GM18870 (cell line): ENCODE results near the gene MED12L.

Source experiments
- ATAC-seq: cut with Tn5 transposase; IDR thresholded peaks from one replicate; pipeline ENCODE4 v1.9.1; 2021; ENCODE audit warnings: moderate library complexity; ENCODE audit not compliant: unreplicated experiment

Gene MED12L

GRCh38 chr3:151281671-151282324 lies 196.3 kb downstream of the MED12L start:
- ATAC-seq = no peak

GRCh38 chr3:151282921-151283320 lies 197.5 kb downstream of the MED12L start:
- ATAC-seq = no peak

DNA sequence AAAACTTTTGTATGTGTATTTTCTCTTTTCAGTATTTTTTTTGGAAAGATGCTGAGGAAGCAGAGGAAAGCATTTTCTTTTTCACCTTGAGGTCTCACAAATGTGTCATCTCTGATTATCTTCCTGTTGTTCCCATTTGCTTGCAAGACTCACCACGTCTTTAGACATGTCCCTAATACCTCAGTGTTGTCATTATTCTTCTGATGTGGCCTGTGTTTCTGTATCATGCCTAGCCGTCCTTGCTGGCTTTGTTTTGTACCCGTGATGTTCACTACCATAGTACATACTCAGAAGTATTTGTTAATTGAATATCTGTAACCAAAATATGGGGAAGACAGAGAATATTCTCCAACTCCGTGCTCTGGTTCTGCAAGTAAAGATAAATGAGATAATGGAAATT lies 197.9 kb downstream of the MED12L start:
- no peak for ATAC-seq

- ATAC-seq = no peak
Measured at GRCh38 chr3:151283907-151284461, 198.5 kb downstream of the MED12L start.

DNA sequence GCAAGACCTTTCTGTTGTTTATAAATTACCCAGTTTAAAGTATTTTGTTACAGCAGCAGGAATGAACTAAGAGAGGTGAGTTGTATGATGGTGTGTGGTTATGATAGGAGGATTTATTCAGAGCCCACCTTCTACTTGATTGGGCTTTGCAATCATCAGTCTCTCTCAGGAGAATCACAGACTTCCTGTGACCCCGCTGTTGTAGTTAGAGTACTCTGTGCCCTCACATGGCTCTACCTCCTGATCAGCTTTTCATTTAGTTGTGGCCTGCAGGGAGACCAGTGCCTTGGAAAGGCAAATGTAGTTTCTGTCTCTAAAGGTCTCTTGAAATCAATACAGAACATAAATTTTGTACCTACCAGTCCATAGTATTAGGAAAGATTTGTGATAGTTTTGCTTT lies 200.5 kb downstream of the MED12L start:
- no peak for ATAC-seq

DNA sequence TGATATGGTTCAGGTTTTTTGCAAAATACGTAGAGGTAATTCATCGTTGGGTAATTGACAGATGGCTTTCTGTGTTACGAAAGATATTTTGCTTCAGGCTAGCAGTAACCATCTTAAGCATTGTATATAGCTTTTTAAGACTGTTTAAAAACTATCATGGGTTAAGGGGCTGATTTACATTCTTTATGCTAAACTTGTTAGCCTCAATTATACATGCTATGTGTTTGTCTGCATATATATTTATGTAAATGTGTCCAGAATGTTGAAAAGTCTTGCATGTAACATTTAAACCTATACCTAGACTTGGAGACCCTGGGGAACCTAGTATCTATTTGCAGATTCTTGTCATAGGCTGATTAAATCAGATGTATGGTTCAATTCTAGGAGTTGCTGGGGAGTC lies 204.0 kb downstream of the MED12L start:
- no peak for ATAC-seq

- no peak for ATAC-seq
Measured at GRCh38 chr3:151290673-151291072, 205.2 kb downstream of the MED12L start.

DNA sequence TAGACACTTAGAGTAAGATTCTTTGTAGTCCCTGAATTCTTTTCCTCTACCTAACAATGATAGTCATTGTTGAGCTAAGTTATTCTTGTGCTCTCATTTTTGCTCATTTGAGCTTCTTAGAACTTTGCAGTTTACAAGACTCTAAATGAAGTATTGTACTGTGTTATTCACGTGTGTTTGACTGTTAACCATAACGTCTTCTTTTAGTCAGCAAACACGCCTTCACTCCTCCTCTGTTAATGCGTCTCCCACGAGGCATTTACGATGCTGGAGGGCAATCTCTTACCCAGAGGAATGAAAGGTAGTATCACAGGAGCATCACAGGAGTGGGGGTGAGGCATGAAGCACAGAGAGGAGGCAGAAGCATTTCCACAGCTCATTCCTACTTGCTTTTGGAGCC lies 207.7 kb downstream of the MED12L start:
- no peak for ATAC-seq

GRCh38 chr3:151296226-151296625 lies 210.8 kb downstream of the MED12L start:
- no peak for ATAC-seq

GRCh38 chr3:151297429-151297828 lies 212.0 kb downstream of the MED12L start:
- ATAC-seq = no peak

GRCh38 chr3:151299006-151299405 lies 213.5 kb downstream of the MED12L start:
- no peak for ATAC-seq

GRCh38 chr3:151300539-151300938 lies 215.1 kb downstream of the MED12L start:
- no peak for ATAC-seq

DNA sequence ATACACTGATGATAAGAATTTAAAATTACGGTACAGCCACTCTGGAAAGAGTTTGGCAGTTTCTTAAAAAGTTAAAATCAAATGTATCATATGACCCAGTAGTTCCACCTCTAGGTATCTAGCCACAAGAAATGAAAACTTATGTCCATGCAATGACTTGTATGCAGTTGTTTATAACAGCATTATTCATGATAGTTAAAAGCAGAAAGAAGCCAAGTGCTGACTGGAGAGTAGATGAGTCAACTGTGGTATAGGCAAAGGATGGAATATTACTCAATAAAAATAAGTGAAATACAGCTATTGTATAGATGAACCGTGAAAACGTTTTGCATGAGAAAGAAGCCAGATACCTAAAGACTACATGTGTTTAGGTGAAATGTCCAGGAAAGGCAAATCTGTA lies 216.3 kb downstream of the MED12L start:
- no peak for ATAC-seq

DNA sequence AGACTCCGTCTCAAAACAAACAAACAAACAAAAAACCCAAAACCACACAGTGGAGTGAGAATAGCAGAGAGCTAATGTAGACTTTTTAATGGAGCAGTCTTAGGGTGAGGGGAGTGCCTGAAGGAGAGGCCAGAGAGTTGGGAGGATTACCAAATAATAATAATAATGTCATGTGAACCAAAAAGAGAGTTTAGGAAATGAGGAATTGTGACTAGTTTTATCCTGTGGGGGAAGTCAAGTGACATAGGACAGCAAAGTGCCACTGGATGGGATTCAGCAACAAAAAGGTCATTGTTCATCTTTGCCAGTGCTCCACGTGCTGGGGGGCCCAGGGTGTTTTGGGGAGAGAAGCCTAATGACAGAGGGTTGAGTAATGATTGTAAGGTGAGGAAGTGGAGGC lies 218.3 kb downstream of the MED12L start:
- ATAC-seq = no peak

GRCh38 chr3:151305060-151305774 lies 219.8 kb downstream of the MED12L start:
- no peak for ATAC-seq

DNA sequence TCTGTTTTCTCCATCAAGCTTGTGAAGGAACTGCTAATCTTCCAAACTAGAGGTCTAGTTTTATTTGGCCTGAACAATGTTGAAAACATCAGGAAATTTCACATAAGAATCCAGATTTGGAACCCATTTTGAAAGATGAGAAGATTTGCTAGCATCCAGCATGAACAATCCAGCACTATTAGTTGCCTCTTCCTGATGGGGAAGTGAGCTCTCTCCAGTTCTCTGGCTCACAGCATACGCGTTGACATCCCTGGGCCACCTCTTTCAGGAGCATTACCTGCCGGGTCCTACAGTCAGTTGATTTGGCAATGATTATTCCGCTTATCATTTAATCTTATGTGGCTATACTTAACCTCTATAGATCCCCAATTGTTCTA lies 220.3 kb downstream of the MED12L start:
- no peak for ATAC-seq

- ATAC-seq = no peak
Measured at GRCh38 chr3:151306168-151306810, 220.8 kb downstream of the MED12L start.

DNA sequence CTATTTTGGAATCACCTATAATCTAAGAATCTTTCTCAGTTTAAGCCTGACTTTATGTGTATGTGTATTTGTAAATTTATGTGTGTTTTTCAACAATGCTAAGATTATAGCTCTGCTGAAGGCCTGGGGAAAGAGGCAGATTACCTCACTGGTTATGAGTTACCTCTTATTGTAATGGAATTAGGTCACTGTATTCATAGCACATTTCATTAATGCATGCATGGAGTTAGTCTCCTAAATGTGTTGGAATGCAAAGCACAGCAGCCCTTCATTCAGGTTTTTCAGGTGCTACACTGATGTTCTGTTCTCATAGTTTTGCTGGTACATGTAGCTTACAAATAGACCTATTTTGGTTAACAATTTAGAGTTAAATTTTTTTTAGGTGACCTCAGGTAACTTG lies 221.7 kb downstream of the MED12L start:
- no peak for ATAC-seq

DNA sequence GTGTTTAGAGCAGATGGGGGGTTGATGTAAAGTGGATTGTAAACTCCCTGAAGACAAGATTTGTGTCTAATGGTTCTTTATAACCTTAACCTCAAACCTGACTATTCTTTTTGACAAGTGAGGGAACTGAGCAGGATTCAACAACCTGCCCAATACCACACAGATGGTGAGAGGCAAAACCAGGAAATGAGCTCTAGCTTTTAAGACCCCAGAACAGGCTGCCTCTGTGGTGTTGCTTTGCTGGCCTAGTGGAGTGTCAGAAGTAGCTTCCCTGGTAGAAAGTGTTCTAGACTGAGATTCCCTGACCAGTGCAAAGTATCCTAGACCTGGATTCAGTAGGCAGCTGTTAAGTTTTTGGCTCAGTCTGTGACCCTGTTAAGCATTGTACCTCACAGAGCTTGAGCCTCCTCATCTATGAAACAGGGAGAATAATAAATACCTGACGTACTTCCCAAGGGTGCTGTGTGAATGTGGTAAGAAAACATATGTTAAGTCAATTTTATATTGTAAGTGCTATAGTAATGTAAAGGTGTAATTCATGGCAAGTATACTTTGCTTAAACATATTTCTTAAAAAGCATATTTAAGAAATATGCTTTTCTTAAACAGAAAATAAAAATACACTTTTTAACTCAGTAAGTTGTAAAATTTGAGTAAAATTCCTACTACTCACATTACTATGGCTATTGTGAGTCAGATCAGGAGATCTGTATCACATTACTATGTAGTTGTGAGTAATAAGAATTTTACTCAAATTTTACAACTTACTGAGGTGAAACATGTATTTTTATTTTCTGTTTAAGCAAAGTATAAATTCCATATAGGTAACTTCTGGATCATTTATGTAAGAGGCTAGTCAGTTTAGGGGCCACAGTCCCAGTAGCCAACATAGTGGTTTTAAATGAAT lies 222.4 kb downstream of the MED12L start:
- no peak for ATAC-seq

- ATAC-seq = no peak
Measured at GRCh38 chr3:151309566-151309965, 224.1 kb downstream of the MED12L start.

DNA sequence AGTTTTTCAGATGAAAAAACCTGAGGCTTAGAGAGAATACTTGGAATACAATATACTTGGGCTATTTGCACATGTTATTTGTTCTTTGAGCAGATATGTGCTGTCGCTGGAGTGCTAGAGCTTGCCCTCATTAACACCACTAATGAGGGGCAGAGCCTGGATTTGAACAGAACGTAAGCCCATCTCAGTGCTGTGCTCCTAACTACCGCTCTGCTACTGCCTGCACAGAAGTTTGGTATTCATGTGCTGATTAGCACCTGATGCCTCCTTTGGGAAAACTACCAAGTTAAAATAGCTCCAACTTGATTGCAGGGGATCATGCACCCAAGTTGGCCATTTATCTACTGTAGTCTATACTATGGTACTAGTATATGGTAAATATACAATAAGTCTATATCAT lies 227.5 kb downstream of the MED12L start:
- ATAC-seq = no peak
